GM23338 (cell line): Measurements from ENCODE around the gene FRAS1. TPM values are rescaled to one million over a fixed set of nuclear protein-coding genes. Genes with fewer than 3 reads are reported as not detected.

Source experiments
- ATAC-seq: fragments of 200-7000 bp; cut with Tn5 transposase; 3 replicates; pipeline ENCODE4 v1.9.1; 2020
- DNase-seq: peaks from one replicate; pipeline ENCODE4 v3.0.0-alpha.2; 2015; ENCODE audit warnings: low spot score
- H2AFZ ChIP-seq: fragments of 200-600 bp; sonication (generic); 2 replicates; pipeline ENCODE4 v1.8.0; 2016; ENCODE audit warnings: antibody characterized with exemption, mild to moderate bottlenecking, moderate library complexity
- H3F3A ChIP-seq: fragments of 200-600 bp; sonication (generic); replicated peaks from 2 replicates; pipeline ENCODE4 v1.8.0; 2017; ENCODE audit warnings: antibody characterized with exemption, mixed run types, low read depth
- H3K27ac ChIP-seq: fragments of 200-600 bp; sonication (generic); 2 replicates; pipeline ENCODE4 v1.6.1; 2016; ENCODE audit warnings: low read depth
- H3K27me3 ChIP-seq: fragments of 200-600 bp; sonication (generic); 2 replicates; pipeline ENCODE4 v1.8.0; 2016; ENCODE audit warnings: mild to moderate bottlenecking, mixed run types, moderate library complexity; ENCODE audit not compliant: insufficient read depth
- H3K36me3 ChIP-seq: fragments of 200-600 bp; sonication (generic); 2 replicates; pipeline ENCODE4 v1.8.0; 2016; ENCODE audit warnings: mild to moderate bottlenecking; ENCODE audit not compliant: insufficient read depth
- H3K4me1 ChIP-seq: fragments of 200-600 bp; sonication (generic); 2 replicates; pipeline ENCODE4 v1.8.0; 2016; ENCODE audit warnings: mild to moderate bottlenecking, moderate library complexity; ENCODE audit not compliant: insufficient read depth
- H3K4me2 ChIP-seq: fragments of 200-600 bp; sonication (generic); 2 replicates; pipeline ENCODE4 v1.7.1; 2017; ENCODE audit warnings: mixed run types
- H3K4me3 ChIP-seq: fragments of 200-600 bp; sonication (generic); 2 replicates; pipeline ENCODE4 v1.6.1; 2016; ENCODE audit warnings: mixed run types
- H3K79me2 ChIP-seq: fragments of 200-600 bp; sonication (generic); replicated peaks from 2 replicates; pipeline ENCODE4 v1.8.0; 2017; ENCODE audit warnings: mild to moderate bottlenecking; ENCODE audit not compliant: insufficient read depth
- H3K9me2 ChIP-seq: fragments of 200-600 bp; sonication (generic); 2 replicates; pipeline ENCODE4 v1.8.0; 2017; ENCODE audit not compliant: insufficient read depth
- H4K20me1 ChIP-seq: fragments of 200-600 bp; sonication (generic); replicated peaks from 2 replicates; pipeline ENCODE4 v1.8.0; 2017; ENCODE audit warnings: mild to moderate bottlenecking; ENCODE audit not compliant: insufficient read depth
- H3K27ac Mint-ChIP-seq: 2 replicates; pipeline ENCODE4 v1.8.0; 2020; ENCODE audit warnings: inconsistent platforms, mild to moderate bottlenecking, moderate library complexity, mixed read lengths
- H3K27me3 Mint-ChIP-seq: 3 replicates; pipeline ENCODE4 v1.8.0; 2022; ENCODE audit warnings: low read depth, mild to moderate bottlenecking, moderate library complexity, mixed read lengths, inconsistent platforms; ENCODE audit not compliant: insufficient read depth, poor library complexity
- H3K36me3 Mint-ChIP-seq: 3 replicates; pipeline ENCODE4 v1.8.0; 2021; ENCODE audit warnings: low read depth, mild to moderate bottlenecking, inconsistent platforms, moderate library complexity, mixed read lengths
- H3K4me1 Mint-ChIP-seq: 3 replicates; pipeline ENCODE4 v1.8.0; 2020; ENCODE audit warnings: mild to moderate bottlenecking, inconsistent platforms, mixed read lengths
- H3K4me3 Mint-ChIP-seq: 3 replicates; pipeline ENCODE4 v1.8.0; 2021; ENCODE audit warnings: moderate library complexity, mild to moderate bottlenecking, inconsistent platforms, mixed read lengths
- H3K9me3 Mint-ChIP-seq: 3 replicates; pipeline ENCODE4 v1.8.0; 2020; ENCODE audit warnings: moderate library complexity, mild to moderate bottlenecking, inconsistent platforms, mixed read lengths
- CREB1 ChIP-seq: fragments of 250-450 bp; sonication (Bioruptor Pico); IDR thresholded peaks from 2 replicates; pipeline ENCODE4 v1.5.0; 2020; ENCODE audit warnings: low read depth, mild to moderate bottlenecking, moderate library complexity
- ETS1 ChIP-seq: IDR thresholded peaks from 2 replicates; pipeline ENCODE4 v1.6.1; 2016; ENCODE audit warnings: antibody characterized with exemption
- EZH2phosphoT487 ChIP-seq: fragments of 200-600 bp; sonication (generic); IDR thresholded peaks from one replicate; pipeline ENCODE4 v1.8.1; 2018; ENCODE audit warnings: antibody characterized with exemption; ENCODE audit not compliant: unreplicated experiment
- JUNB ChIP-seq: IDR thresholded peaks from one replicate; pipeline ENCODE4 v1.6.1; 2016; ENCODE audit warnings: antibody characterized with exemption; ENCODE audit not compliant: unreplicated experiment
- NANOG ChIP-seq: IDR thresholded peaks from 2 replicates; pipeline ENCODE4 v1.6.1; 2016; ENCODE audit warnings: antibody characterized with exemption, borderline replicate concordance
- POLR2AphosphoS5 ChIP-seq: IDR thresholded peaks from 2 replicates; pipeline ENCODE4 v1.6.1; 2016; ENCODE audit warnings: antibody characterized with exemption, low read depth
- STAT1 ChIP-seq: IDR thresholded peaks from one replicate; pipeline ENCODE4 v1.6.1; 2016; ENCODE audit warnings: antibody characterized with exemption; ENCODE audit not compliant: unreplicated experiment
- ZNF114 ChIP-seq: fragments of 250-450 bp; sonication (Bioruptor Pico); IDR thresholded peaks from 2 replicates; pipeline ENCODE4 v1.5.0; 2020; ENCODE audit warnings: mild to moderate bottlenecking, moderate library complexity
- ZNF331 ChIP-seq: fragments of 250-450 bp; sonication (Bioruptor Pico); IDR thresholded peaks from 2 replicates; pipeline ENCODE4 v1.5.0; 2020; ENCODE audit warnings: low read depth, mild to moderate bottlenecking, moderate library complexity
- ZNF462 ChIP-seq: fragments of 250-450 bp; sonication (Bioruptor Pico); IDR thresholded peaks from 2 replicates; pipeline ENCODE4 v1.5.0; 2020; ENCODE audit warnings: mild to moderate bottlenecking, moderate library complexity
- polyA plus RNA-seq: library from polyadenylated mRNA; unstranded; fragments of >200 nt; fragmentation: Nextera tagmentation; extraction: Ambion mirVana; gene quantifications from 2 replicates; pipeline ENCODE4 v1.2.1, GENCODE V29; 2016
- total RNA-seq: library from RNA; depleted of rRNA; stranded (reverse); fragments of >200 nt; shearing (Covaris generic); gene quantifications from 2 replicates; pipeline ENCODE4 v1.2.3, GENCODE V29; 2014

Gene FRAS1
- total and polyA plus RNA-seq, 2 experiments from 2014 or later: 12.4 to 108 TPM

DNA sequence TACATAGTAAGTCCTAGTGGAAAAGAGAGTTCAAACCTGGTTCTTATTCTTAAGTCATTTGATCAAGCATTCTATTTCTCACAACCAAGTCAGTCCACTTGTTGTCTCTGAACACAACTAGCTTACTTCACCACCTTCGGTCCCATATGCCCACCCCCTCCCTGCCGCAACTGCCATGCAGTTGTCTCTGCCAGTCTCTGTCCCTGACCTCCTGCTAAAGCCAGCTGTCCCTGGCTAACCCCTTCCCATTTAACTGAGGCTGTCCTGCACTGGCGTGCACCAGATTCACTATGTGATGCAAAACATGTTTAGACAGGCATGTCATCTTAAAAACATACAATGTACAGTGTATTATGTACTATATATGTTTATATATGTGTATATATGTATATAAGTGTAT lies 12.7 kb downstream of the FRAS1 start:
- Histone ChIP-seq H3K4me3 (no peak overlapping the region), H3K27ac (no peak overlapping the region), H3K9me2 (no peaks in the 10 kb centered on the region), H3K4me2 (no peak overlapping the region), H3K36me3 (no peaks in the 10 kb centered on the region), H4K20me1 (no peaks in the 10 kb centered on the region), H2AFZ (no peak overlapping the region), H3K79me2 (peaks cover 91% of the 10 kb centered on the region), H3F3A (no peaks in the 10 kb centered on the region), H3K4me1 (peaks cover 41% of the 10 kb centered on the region), H3K27me3 (no peaks in the 10 kb centered on the region)
- Mint-ChIP-seq H3K4me1 (peaks cover 57% of the 10 kb centered on the region), H3K36me3 (peaks cover 26% of the 10 kb centered on the region; the same call in 2 of the 3 replicates), H3K27me3 (peaks cover 2% of the 10 kb centered on the region), H3K27ac (no peak overlapping the region), H3K4me3 (no peak overlapping the region), H3K9me3 (no peaks in the 10 kb centered on the region)
- ATAC-seq: no peak
- DNase-seq: no peak
- no peak for TF ChIP-seq JUNB
- TF ChIP-seq NANOG: no peak
- no peak for TF ChIP-seq ZNF114 (CRISPR knock-in tag)
- no peak for TF ChIP-seq ZNF462
- TF ChIP-seq CREB1 (CRISPR knock-in tag): no peak
- TF ChIP-seq ETS1: no peak
- TF ChIP-seq ZNF331: no peak
- no peak for TF ChIP-seq EZH2phosphoT487
- TF ChIP-seq STAT1: no peak
- no peak for TF ChIP-seq POLR2AphosphoS5
